Measurements from ENCODE around the gene CYP2U1. TPM values are rescaled to one million over a fixed set of nuclear protein-coding genes. Genes with fewer than 3 reads are reported as not detected.

CYP2U1 gene
- total and polyA plus RNA-seq, 9 of the 15 experiments (the other 6 are each of a cell fraction or from before 2014, with no cell fraction given): 0.03 to 0.15 (median 0.07) TPM

GRCh38 chr4:107951551-107951950 lies 20.2 kb downstream of the CYP2U1 start:
- H3K9me3 ChIP-seq (replicated peaks; ENCODE audit: control insufficient read depth, insufficient read depth, low read depth, low read length): no peaks in the 10 kb centered on the region; the same call in 1 of the 2 replicates
- H3K9me1 ChIP-seq (ENCODE audit: control insufficient read depth, insufficient read depth, low read length): no peaks in the 10 kb centered on the region
- H3K4me1 ChIP-seq (replicated peaks in 1 of 2; ENCODE audit: control insufficient read depth in 2 of 2, insufficient read depth in 2 of 2, low read length in 2 of 2): no peaks in the 10 kb centered on the region
- no peak for DNase-seq (ENCODE audit: extremely low read depth in 1 of 4, low spot score in 3 of 4)
- H3K4me2 ChIP-seq (ENCODE audit: insufficient read depth, low read length): no peak overlapping the region
- TF ChIP-seq SMARCE1 (IDR thresholded peaks at IDR 0.05) (no peak), SNRNP70 (optimal IDR thresholded peaks at IDR 0.05; ENCODE audit: low read depth, low read length) (no peak), ATF2 (CRISPR knock-in tag; IDR thresholded peaks at IDR 0.05) (no peak), NR2C2 (CRISPR knock-in tag; IDR thresholded peaks at IDR 0.05) (no peak), NR2C2 (tag; IDR thresholded peaks at IDR 0.05) (no peak), THRAP3 (IDR thresholded peaks at IDR 0.05; ENCODE audit: borderline replicate concordance) (no peak), SMARCB1 (IDR thresholded peaks at IDR 0.05; ENCODE audit: insufficient read length, low read depth) (no peak), TEAD1 (CRISPR knock-in tag; IDR thresholded peaks at IDR 0.05) (no peak), POLR2AphosphoS5 (IDR thresholded peaks at IDR 0.05; ENCODE audit: control insufficient read depth, insufficient read depth, low read depth, low read length) (no peak), ILK (tag; IDR thresholded peaks at IDR 0.05; ENCODE audit: borderline replicate concordance, low read depth) (no peak), ZNF699 (CRISPR knock-in tag; IDR thresholded peaks at IDR 0.05; ENCODE audit: insufficient replicate concordance) (no peak), PRPF4 (IDR thresholded peaks at IDR 0.05; ENCODE audit: insufficient read depth, low read depth, low read length, poor library complexity, severe bottlenecking) (no peak), EZH2 (IDR thresholded peaks at IDR 0.05; ENCODE audit: borderline replicate concordance, low read depth, low read length) (no peak)
- no peaks in the 10 kb centered on the region for H3K79me2 ChIP-seq (ENCODE audit: control insufficient read depth, insufficient read depth, low read length)
- BruUV-seq (replicated peaks): no TSS peak
- H3K9ac ChIP-seq (ENCODE audit: insufficient read depth in 1 of 2, low read depth in 2 of 2, low read length in 2 of 2): no peak overlapping the region
- no peak overlapping the region for H3K4me3 ChIP-seq
- H2AFZ ChIP-seq (ENCODE audit: low read depth, low read length): no peak overlapping the region
- no peak for ATAC-seq
- no peak for FAIRE-seq
- H3K36me3 ChIP-seq (ENCODE audit: control insufficient read depth, insufficient read depth, low read length): no peaks in the 10 kb centered on the region
- no peak overlapping the region for H3K27ac ChIP-seq (ENCODE audit: extremely low read depth, low read depth, low read length)
- intact Hi-C loops (cut with micrococcal nuclease) (no loop called here), in situ Hi-C loops (cut with MboI) (no loop called here)
- no peaks in the 10 kb centered on the region for H3K27me3 ChIP-seq (ENCODE audit: control insufficient read depth in 2 of 2, insufficient read depth in 2 of 2, low read length in 2 of 2)
- ChIA-PET POLR2A (no interaction called here), CTCF (ENCODE audit: low intra/inter-chr PET ratio) (no interaction called here)
- no peaks in the 10 kb centered on the region for H4K20me1 ChIP-seq (replicated peaks; ENCODE audit: control insufficient read depth, insufficient read depth, low read length)
